Ovary (tissue), 9 donors: ENCODE data around the gene SUSD5. TPM values are rescaled to one million over a fixed set of nuclear protein-coding genes. Genes with fewer than 3 reads are reported as not detected.

Source experiments
- DNase-seq, 5 donors: peaks; one replicate each; pipeline ENCODE4 v3.0.0-alpha.2; 2019 to 2020
- H3K27ac ChIP-seq, 2 donors: fragments of 200-600 bp; one replicate each; pipeline versions ENCODE4 v1.5.1 to v1.8.0; 2019 to 2022
- H3K27me3 ChIP-seq: fragments of 200-600 bp; one replicate; pipeline ENCODE4 v1.8.0; 2022
- H3K36me3 ChIP-seq: fragments of 200-600 bp; sonication (generic); one replicate; pipeline ENCODE4 v1.5.1; 2019
- H3K4me1 ChIP-seq: one replicate; pipeline ENCODE4 v1.8.1; 2013; ENCODE audit warnings: mild to moderate bottlenecking, moderate library complexity; ENCODE audit not compliant: insufficient read depth
- H3K4me3 ChIP-seq: fragments of 200-600 bp; sonication (generic); one replicate; pipeline ENCODE4 v1.5.1; 2017
- H3K9me3 ChIP-seq, 2 donors: fragments of 200-600 bp in 1 of 2; sonication (generic) in 1 of 2; one replicate each; pipeline versions ENCODE4 v1.5.1 to v1.8.1; 2013 to 2019; ENCODE audit warnings: mild to moderate bottlenecking in 1 of 2, moderate library complexity in 1 of 2
- CTCF ChIP-seq, 3 donors: fragments of 450-650 bp in 2 of 3; fragments of 200-600 bp in 1 of 3; IDR thresholded peaks; one replicate each; pipeline versions ENCODE4 v1.5.1 to v1.8.0; 2016 to 2022; ENCODE audit warnings: antibody characterized with exemption in 3 of 3, mild to moderate bottlenecking in 1 of 3
- EP300 ChIP-seq: sonication (generic); formaldehyde crosslinking; IDR thresholded peaks from one replicate; pipeline ENCODE4 v1.6.1; 2017; ENCODE audit warnings: antibody characterized with exemption
- POLR2A ChIP-seq: fragments of 450-650 bp; IDR thresholded peaks from one replicate; pipeline ENCODE4 v1.6.1; 2017; ENCODE audit warnings: antibody characterized with exemption, mild to moderate bottlenecking, moderate library complexity
- WGBS, 3 donors: extraction: QIAGEN DNeasy Blood & Tissue Kit in 1 of 3; methylation state at CpG; one replicate each; pipeline versions ENCODE4 v1.1.5 to v1.1.7; 2013 to 2017; 5-methylcytosine and 5-hydroxymethylcytosine counted together
- intact Hi-C, 4 donors: fragments of 100-400 bp; cut with DNase I; formaldehyde crosslinking; loops; one replicate each; pipeline versions ENCODE4 v1.11.0 to v1.15.1; 2022 to 2023
- polyA plus RNA-seq, 2 donors: library from polyadenylated mRNA; stranded (reverse); fragments of 200-250 nt in 1 of 2; fragments of 350-450 nt in 1 of 2; fragmentation: Illumina TruSeq in 1 of 2; extraction: RNeasy Lipid Tissue Mini Kit (QIAGEN cat#74804) in 1 of 2; gene quantifications; one replicate each; pipeline ENCODE4 v1.2.3, GENCODE V29; 2013 to 2014
- total RNA-seq, 7 donors: library from RNA; depleted of rRNA in 2 of 7; stranded (reverse); fragments of >200 nt in 2 of 7; fragmentation: NEBNext Ultra II Directional in 3 of 7; extraction: Animal tissue kit (Norgen Biotek cat#: 25700) in 3 of 7; gene quantifications; one replicate each; pipeline versions ENCODE4 v1.1.0 to v1.2.4, GENCODE V29; 2016 to 2023
- donor health status: DM: no; HTN: no; CAD: no; lungs with moderate emphysema.
- donor health status: DM: no; HTN: no; CAD: no.
- donor health status: Bipolar disorder and iron deficiency.
- donor health status: DM: yes; HTN: yes; CAD: no.
- donor health status: DM: no; HTN: no; CAD: no.
- donor health status: DM: yes; HTN: yes; CAD: no.

The SUSD5 gene
- total and polyA plus RNA-seq, 9 donors, result 0.24 to 16.0 (median 2.7) TPM

- intact Hi-C loops, result no loop called here
- WGBS, 3 donors, result 73 to 82% (median 81%) methylated on average over 3 of the region's 3 CpGs
- TF ChIP-seq EP300 (no peak), CTCF (IDR thresholded peaks at IDR 0.05) (no peak), POLR2A (no peak)
- no peak overlapping the region for H3K27ac ChIP-seq
- no peak overlapping the region for H3K4me3 ChIP-seq
- H3K4me1 ChIP-seq, result no peaks in the 10 kb centered on the region
- no peaks in the 10 kb centered on the region for H3K9me3 ChIP-seq
- H3K27me3 ChIP-seq, result no peaks in the 10 kb centered on the region
- no peaks in the 10 kb centered on the region for H3K36me3 ChIP-seq
- DNase-seq, result no peak
Measured at GRCh38 chr3:33159981-33160380, 58.6 kb downstream of the SUSD5 start.

- intact Hi-C loops, result no loop called here
- Histone ChIP-seq H3K36me3 (no peaks in the 10 kb centered on the region), H3K4me1 (no peaks in the 10 kb centered on the region), H3K27me3 (no peaks in the 10 kb centered on the region), H3K9me3 (no peaks in the 10 kb centered on the region), H3K27ac (no peak overlapping the region), H3K4me3 (no peak overlapping the region)
- DNase-seq, result no peak
- WGBS, 3 donors, result 87 to 94% (median 90%) methylated on average over 4 of the region's 4 CpGs
- TF ChIP-seq CTCF (IDR thresholded peaks at IDR 0.05), result no peak
- no peak for TF ChIP-seq EP300
- TF ChIP-seq POLR2A, result no peak
Measured at GRCh38 chr3:33159234-33159633, 59.4 kb downstream of the SUSD5 start.

GRCh38 chr3:33155301-33155700, 63.3 kb downstream of the SUSD5 start:
- Histone ChIP-seq H3K36me3 (no peaks in the 10 kb centered on the region), H3K4me1 (no peaks in the 10 kb centered on the region), H3K27ac (no peak overlapping the region), H3K27me3 (no peaks in the 10 kb centered on the region), H3K9me3 (no peaks in the 10 kb centered on the region), H3K4me3 (no peak overlapping the region)
- DNase-seq, result no peak
- WGBS, 3 donors, result 50 to 54% (median 52%) methylated on average over 3 of the region's 3 CpGs
- TF ChIP-seq EP300 (no peak), CTCF (IDR thresholded peaks at IDR 0.05) (no peak), POLR2A (no peak)
- intact Hi-C loops, result no loop called here

- Histone ChIP-seq H3K9me3 (no peaks in the 10 kb centered on the region), H3K4me3 (no peak overlapping the region), H3K36me3 (no peaks in the 10 kb centered on the region), H3K4me1 (no peaks in the 10 kb centered on the region), H3K27ac (no peak overlapping the region), H3K27me3 (no peaks in the 10 kb centered on the region)
- TF ChIP-seq EP300 (no peak), CTCF (IDR thresholded peaks at IDR 0.05) (no peak), POLR2A (no peak)
- DNase-seq, result no peak
- WGBS, 3 donors, result 86 to 91% (median 89%) methylated on average over 4 of the region's 4 CpGs
- intact Hi-C loops, result no loop called here
Measured at GRCh38 chr3:33153782-33154181, 64.8 kb downstream of the SUSD5 start.
